Mucosa of rectum (tissue), 2 donors: ENCODE results near the gene ASIC1.

Experiments
- H3K27ac ChIP-seq, 2 donors: one replicate each; pipeline ENCODE4 v1.7.0; 2013; ENCODE audit warnings: inconsistent platforms in 2 of 2, low read depth in 2 of 2, low read length in 2 of 2
- H3K27me3 ChIP-seq, 2 donors: one replicate each; pipeline ENCODE4 v1.7.0; 2013; ENCODE audit warnings: low read length in 2 of 2; ENCODE audit not compliant: control insufficient read depth in 2 of 2, insufficient read depth in 2 of 2
- H3K36me3 ChIP-seq, 2 donors: one replicate each; pipeline ENCODE4 v1.7.0; 2013; ENCODE audit warnings: low read length in 2 of 2; ENCODE audit not compliant: control insufficient read depth in 2 of 2, insufficient read depth in 2 of 2
- H3K4me1 ChIP-seq, 2 donors: one replicate each; pipeline ENCODE4 v1.7.0; 2013; ENCODE audit warnings: low read length in 2 of 2, mild to moderate bottlenecking in 1 of 2; ENCODE audit not compliant: control insufficient read depth in 2 of 2, insufficient read depth in 2 of 2
- H3K4me3 ChIP-seq, 2 donors: one replicate each; pipeline ENCODE4 v1.7.0; 2013; ENCODE audit warnings: low read length in 2 of 2
- H3K9ac ChIP-seq, 2 donors: one replicate each; pipeline ENCODE4 v1.7.0; 2013; ENCODE audit warnings: low read length in 2 of 2, low read depth in 1 of 2, mild to moderate bottlenecking in 1 of 2
- H3K9me3 ChIP-seq, 2 donors: one replicate each; pipeline ENCODE4 v1.7.0; 2013; ENCODE audit warnings: low read length in 2 of 2; ENCODE audit not compliant: control insufficient read depth in 2 of 2
- donor health status: healthy.
- donor health status: Normal muscosa, but diverticular disease.

ASIC1 gene

GRCh38 chr12:50040657-50041056 is 16.7 kb upstream of the ASIC1 start:
- Histone ChIP-seq H3K27ac (no peak overlapping the region), H3K9ac (no peak overlapping the region), H3K4me1 (no peaks in the 10 kb centered on the region), H3K27me3 (no peaks in the 10 kb centered on the region), H3K9me3 (no peaks in the 10 kb centered on the region), H3K36me3 (no peaks in the 10 kb centered on the region), H3K4me3 (no peak overlapping the region)

- H3K27ac ChIP-seq, result no peak overlapping the region
Observed at GRCh38 chr12:50041062-50041860, 16.1 kb upstream of the ASIC1 start.

GRCh38 chr12:50041962-50042361 is 15.4 kb upstream of the ASIC1 start:
- Histone ChIP-seq H3K9ac (no peak overlapping the region), H3K4me1 (no peaks in the 10 kb centered on the region), H3K27ac (no peak overlapping the region), H3K9me3 (no peaks in the 10 kb centered on the region), H3K36me3 (no peaks in the 10 kb centered on the region), H3K27me3 (no peaks in the 10 kb centered on the region), H3K4me3 (no peak overlapping the region)

More at GRCh38 chr12:50041062-50041860, 16.1 kb upstream of the ASIC1 start:
- Histone ChIP-seq H3K9me3 (no peaks in the 10 kb centered on the region), H3K4me1 (no peaks in the 10 kb centered on the region), H3K4me3 (no peak overlapping the region), H3K27me3 (no peaks in the 10 kb centered on the region), H3K9ac (no peak overlapping the region), H3K36me3 (no peaks in the 10 kb centered on the region)

- Histone ChIP-seq H3K36me3 (no peaks in the 10 kb centered on the region), H3K27me3 (no peaks in the 10 kb centered on the region), H3K27ac (no peak overlapping the region), H3K9ac (no peak overlapping the region), H3K4me1 (no peaks in the 10 kb centered on the region), H3K4me3 (no peak overlapping the region), H3K9me3 (no peaks in the 10 kb centered on the region)
Observed at GRCh38 chr12:50042693-50043092, 14.7 kb upstream of the ASIC1 start.

- no peaks in the 10 kb centered on the region for H3K36me3 ChIP-seq
- no peaks in the 10 kb centered on the region for H3K4me1 ChIP-seq
- no peak overlapping the region for H3K4me3 ChIP-seq
- no peak overlapping the region for H3K9ac ChIP-seq
- no peaks in the 10 kb centered on the region for H3K9me3 ChIP-seq
- no peak overlapping the region for H3K27ac ChIP-seq
- H3K27me3 ChIP-seq, result no peaks in the 10 kb centered on the region
Observed at GRCh38 chr12:50043308-50043707, 14.1 kb upstream of the ASIC1 start.

- H3K27me3 ChIP-seq, result no peaks in the 10 kb centered on the region
- no peaks in the 10 kb centered on the region for H3K4me1 ChIP-seq
- no peak overlapping the region for H3K4me3 ChIP-seq
- no peak overlapping the region for H3K27ac ChIP-seq
- no peaks in the 10 kb centered on the region for H3K9me3 ChIP-seq
- no peak overlapping the region for H3K9ac ChIP-seq
- no peaks in the 10 kb centered on the region for H3K36me3 ChIP-seq
Observed at GRCh38 chr12:50043854-50044253, 13.5 kb upstream of the ASIC1 start.

- Histone ChIP-seq H3K9me3 (no peaks in the 10 kb centered on the region), H3K27me3 (peaks cover 0 to 10% of the 10 kb centered on the region in 2 donors), H3K4me1 (peaks cover 2 to 3% of the 10 kb centered on the region in 2 donors), H3K27ac (no peak overlapping the region), H3K36me3 (no peaks in the 10 kb centered on the region), H3K4me3 (no peak overlapping the region), H3K9ac (no peak overlapping the region)
Observed at GRCh38 chr12:50047693-50048250, 9.6 kb upstream of the ASIC1 start.

GRCh38 chr12:50049254-50050118 is 7.9 kb upstream of the ASIC1 start:
- Histone ChIP-seq H3K27ac (no peak overlapping the region), H3K36me3 (no peaks in the 10 kb centered on the region), H3K9ac (no peak overlapping the region), H3K9me3 (no peaks in the 10 kb centered on the region), H3K4me1 (peaks cover 2 to 3% of the 10 kb centered on the region in 2 donors), H3K27me3 (peaks cover 0 to 11% of the 10 kb centered on the region in 2 donors), H3K4me3 (no peak overlapping the region)

- Histone ChIP-seq H3K27ac (no peak overlapping the region), H3K4me1 (peaks cover 2 to 3% of the 10 kb centered on the region in 2 donors), H3K9ac (no peak overlapping the region), H3K9me3 (no peaks in the 10 kb centered on the region), H3K27me3 (peaks cover 0 to 11% of the 10 kb centered on the region in 2 donors), H3K4me3 (no peak overlapping the region), H3K36me3 (no peaks in the 10 kb centered on the region)
Observed at GRCh38 chr12:50050119-50050385, 7.3 kb upstream of the ASIC1 start.
